Retina (tissue), 1 donor: ENCODE data around the gene HBP1.
"Not testable (repeated sequence)": the region's sequence is repeated elsewhere in the genome, so short reads cannot be mapped to it uniquely, and the experiment has no call there.

Experiments used
- DNase-seq: peaks from one replicate; pipeline ENCODE4 v3.0.0-alpha.2; 2016

Gene HBP1

GRCh38 chr7:107230334-107230733 is 61.5 kb downstream of the HBP1 start:
- DNase-seq: no peak

DNA sequence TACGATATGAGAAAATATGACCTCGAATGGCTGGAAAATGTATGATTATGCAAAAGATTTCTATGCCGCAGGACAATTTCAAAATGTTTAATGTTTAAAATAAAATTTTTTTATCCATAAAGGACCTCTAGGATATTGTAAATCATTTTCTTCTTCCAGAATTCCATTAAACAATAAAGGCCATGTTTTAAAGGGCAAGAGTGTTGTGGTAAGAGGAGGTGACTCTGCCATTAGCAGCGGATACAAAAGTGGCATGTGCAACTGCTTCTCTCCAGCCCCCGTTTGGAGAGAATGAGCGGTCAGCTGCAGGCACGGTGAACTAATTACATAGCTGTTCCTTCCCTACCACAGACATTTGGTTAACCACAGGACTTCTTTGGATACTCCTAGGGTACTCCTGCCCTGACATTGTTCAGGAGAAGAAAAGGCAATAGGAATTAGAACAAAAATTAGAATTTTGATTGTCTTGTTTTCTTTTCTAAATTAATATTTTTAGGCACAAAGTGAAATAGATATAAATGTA is 63.8 kb downstream of the HBP1 start:
- DNase-seq: no peak

DNA sequence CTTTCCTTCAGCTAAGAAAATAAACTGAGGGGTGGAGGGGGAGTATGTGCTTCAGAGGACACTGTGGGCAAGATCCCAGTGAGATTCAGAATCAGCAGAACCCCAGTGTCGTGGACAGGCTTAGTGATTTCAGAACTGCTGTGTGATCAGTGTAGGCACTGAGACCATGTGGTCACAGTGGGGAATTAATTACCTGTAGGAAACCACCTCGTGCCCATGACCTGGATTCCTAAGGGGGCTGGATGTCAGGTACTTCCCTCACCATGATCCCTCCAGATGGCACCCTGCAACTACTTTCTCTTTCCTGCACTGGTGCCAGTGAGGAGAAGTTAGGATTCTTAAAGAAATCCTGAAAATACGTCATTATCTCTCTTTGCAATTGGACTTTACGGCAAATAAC is 64.4 kb downstream of the HBP1 start:
- peak; percentile 14 for DNase-seq

- no peak for DNase-seq
Observed at GRCh38 chr7:107233981-107234380, 65.2 kb downstream of the HBP1 start.

- DNase-seq: no peak
Observed at GRCh38 chr7:107234436-107234835, 65.6 kb downstream of the HBP1 start.

GRCh38 chr7:107236862-107237261 is 68.1 kb downstream of the HBP1 start:
- DNase-seq: no peak

DNA sequence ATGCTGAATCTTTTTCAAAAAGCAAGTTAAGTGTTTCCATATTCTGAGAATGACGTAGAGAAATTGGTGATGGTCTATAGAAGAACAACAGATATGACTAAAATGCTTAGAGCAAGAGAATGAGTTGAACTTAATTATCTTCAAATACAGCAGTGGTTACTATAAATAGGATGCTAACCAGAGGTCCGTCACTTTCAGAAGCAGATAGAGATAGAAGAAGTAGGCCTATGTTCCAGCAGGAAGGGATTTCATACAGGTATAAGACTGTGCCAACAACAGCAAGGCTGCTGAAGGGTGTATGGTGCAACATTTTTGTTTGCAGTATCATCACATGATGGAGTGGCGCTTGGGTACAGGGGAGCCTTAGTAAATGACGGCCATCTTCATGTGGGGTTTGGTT is 68.6 kb downstream of the HBP1 start:
- no peak for DNase-seq

DNA sequence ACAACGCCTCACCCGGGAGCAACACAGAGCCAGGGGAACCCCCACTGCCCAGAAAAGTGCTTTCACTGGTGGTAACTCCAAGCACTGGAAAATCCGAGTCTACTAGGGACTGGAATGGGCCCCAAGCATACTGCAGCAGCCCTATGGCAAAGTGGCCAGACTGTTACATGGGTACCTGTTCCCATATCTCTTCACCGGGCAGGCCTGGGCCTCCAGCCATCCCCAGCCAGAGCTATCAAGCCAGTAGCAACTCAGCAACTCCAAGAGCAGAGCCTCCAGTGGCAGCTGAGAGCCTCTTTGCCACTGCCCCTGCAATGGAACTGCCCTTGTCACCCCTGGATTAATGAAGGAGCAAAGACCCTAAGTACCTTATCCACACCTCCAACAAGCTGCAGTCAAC is 73.5 kb downstream of the HBP1 start:
- no peak for DNase-seq

GRCh38 chr7:107244613-107245012 is 75.8 kb downstream of the HBP1 start:
- DNase-seq: no peak

- not testable (repeated sequence) for DNase-seq
Observed at GRCh38 chr7:107246836-107247235, 78.0 kb downstream of the HBP1 start.

GRCh38 chr7:107248551-107249316 is 79.9 kb downstream of the HBP1 start:
- no peak for DNase-seq

- no peak for DNase-seq
Observed at GRCh38 chr7:107251963-107252362, 83.2 kb downstream of the HBP1 start.
